Placental pericyte (primary cell): Measurements from ENCODE around the gene ARL6IP4. TPM values are rescaled to one million over a fixed set of nuclear protein-coding genes. Genes with fewer than 3 reads are reported as not detected.

Source experiments
- small RNA-seq: library from RNA; depleted of rRNA; stranded (forward); fragments of <200 nt; gene quantifications from one replicate; pipeline ENCODE3, GENCODE V24; 2012; ENCODE audit warnings: low replicate concordance
- total RNA-seq: library from RNA; depleted of rRNA; stranded (reverse); fragments of >200 nt; gene quantifications from 2 replicates; pipeline ENCODE4 v1.2.3, GENCODE V29; 2012

ARL6IP4 gene
- 104 and 175 TPM in 2 replicates for total RNA-seq

DNA sequence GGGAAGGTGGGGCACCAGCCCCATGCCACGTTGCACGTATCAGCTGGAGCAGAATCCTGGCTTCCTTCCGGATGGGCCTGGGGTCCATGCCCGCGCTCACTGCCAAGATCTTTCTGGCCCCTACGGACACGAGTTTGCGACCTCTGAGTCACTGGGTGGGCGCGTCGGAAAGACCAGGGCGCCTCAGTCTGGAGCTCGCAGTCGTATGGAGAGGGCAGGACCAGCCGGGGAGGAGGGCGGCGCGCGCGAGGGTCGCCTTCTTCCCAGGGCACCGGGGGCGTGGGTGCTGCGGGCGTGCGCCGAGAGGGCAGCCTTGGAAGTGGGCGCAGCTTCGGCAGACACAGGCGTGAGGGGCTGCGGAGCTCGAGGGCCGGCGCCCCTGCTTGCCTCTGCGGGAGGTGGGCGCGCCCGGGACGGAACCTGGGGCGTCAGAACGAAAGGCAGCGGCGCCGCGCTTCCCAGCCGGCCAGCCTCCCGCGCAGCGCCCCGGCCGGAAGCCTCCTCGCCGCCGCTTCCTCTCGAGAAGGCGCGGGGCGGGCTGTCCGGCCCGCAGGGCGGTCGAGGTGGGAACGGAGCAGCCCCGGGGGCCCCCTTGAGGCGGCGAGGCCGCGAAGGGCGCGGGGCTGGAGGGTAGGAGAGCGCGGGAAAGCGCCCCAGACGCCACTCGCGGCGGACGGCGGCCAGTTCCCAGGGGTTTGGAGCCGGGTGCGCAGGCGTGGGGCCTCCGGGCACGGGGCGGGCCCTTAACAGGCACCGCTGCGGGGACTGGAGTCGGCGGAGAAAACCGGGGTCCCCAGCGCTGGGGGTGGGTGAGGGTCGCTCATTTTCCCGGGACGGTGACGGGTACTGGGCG lies at the start of gene ARL6IP4:
Gene ARL6IP4 (plus strand): TSS at position 499 of the 853 bp plus-strand sequence. CDS start 459 bp downstream, outside the sequence.

DNA sequence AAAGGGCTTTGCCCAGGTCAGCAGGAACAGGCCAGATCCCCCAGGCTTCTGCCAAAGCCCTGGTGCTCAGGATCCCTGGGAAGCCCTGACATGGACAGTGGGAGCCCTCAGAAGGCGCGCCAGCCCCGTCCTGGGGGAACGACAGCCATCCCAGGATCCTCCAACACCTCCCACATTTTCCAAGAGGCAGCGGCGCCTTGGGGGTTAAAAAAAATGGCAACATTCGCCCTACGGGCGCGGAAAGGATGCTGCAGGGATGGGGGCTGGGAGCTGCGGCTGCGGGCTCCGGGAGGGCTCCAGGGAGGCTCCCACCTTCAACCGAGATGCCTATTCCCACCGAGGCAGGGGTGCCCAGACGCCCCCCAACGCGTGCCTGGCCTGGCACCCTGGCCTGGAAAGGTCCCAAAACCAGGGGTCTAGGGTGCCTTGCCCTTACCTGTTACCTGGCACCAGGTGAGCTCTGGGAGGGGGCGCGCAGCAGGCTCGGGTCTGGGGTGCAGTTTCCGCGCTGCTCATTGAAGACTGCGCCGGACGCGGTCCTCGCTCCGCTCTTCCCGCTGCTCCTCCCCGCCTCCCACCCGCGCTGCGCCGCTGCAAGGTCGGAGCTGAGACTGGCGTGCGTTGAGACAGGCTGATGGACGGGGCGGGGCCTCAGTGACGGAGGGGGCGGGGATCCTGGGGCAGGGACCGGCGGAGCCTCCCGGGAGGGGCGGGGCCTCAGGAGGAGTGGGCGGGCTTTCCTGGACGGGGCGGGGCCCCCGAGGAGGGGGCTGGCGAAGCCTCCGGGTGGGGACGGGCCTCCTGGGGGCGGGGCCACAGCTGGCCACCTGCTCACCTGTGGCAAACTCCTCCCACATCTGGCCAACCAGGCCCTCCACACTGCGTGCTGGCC lies 14.4 kb upstream of the ARL6IP4 start, which contains the start of gene ABCB9:
Gene ABCB9 (minus strand): TSS at position 613 of the 892 bp plus-strand sequence. CDS start 6,228 bp downstream, outside the sequence.

DNA sequence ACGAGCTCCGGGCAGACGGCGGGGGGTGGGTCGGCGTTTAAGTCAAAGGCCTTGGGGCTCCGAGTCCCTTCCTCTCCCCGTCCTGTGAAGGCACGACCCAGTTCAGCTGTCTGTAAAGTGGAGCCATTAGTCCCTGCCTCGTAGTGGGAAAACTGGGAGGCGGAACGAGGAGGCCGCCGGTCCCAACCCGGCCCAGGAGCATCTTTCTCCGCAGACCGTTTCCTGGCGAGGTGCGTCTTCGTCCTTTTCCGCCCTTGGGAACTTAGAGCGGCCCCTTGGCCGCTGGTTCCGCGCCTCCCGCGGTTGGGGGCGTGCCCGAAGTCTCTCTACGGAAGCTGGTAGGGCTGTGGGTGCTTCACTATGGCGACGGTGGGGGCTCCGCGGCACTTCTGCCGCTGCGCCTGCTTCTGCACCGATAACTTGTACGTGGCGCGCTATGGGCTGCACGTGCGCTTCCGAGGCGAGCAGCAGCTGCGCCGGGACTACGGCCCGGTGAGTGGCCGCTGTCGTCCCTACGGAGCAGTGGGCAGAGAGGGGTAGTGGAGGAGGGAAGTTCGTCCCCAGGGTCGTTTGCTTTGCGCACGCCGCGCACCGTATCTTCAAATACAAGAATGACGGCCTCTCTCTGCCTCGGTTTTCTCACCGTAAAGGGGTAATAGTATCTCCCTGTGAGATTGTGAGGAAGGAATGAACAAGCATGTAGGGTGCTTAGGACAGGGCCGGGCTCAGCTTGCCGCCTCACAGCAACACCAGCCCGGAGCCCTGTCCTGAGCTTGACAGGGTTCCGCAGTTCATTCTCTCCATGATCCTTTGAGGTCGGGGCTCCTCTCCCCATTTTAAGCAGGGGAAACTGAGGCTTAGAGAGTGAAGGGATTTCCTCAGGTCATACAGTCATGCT lies 5.3 kb upstream of the ARL6IP4 start, which contains the start of gene OGFOD2:
Gene OGFOD2 (plus strand): TSS at position 353 of the 898 bp plus-strand sequence. CDS start 8 bp downstream, at position 361.

Small RNAs within 50 kb of the gene (small RNA-seq; reads per million reads assigned to genes)
- gene ARL6IP4 = not detected
- not detected for gene MIR4304

Other genes with a start within 250 kb of the ARL6IP4 start
- gene HCAR1, start 249.8 kb upstream of the ARL6IP4 start, total RNA-seq = 0.66 and 0.72 TPM in 2 replicates
- 39.6 and 54.7 TPM in 2 replicates for gene DENR, start 227.9 kb upstream of the ARL6IP4 start, total RNA-seq
- gene CCDC62, start 206.1 kb upstream of the ARL6IP4 start, total RNA-seq = 0.57 and 1.3 TPM in 2 replicates
- gene HIP1R, start 145.2 kb upstream of the ARL6IP4 start, total RNA-seq = 9.6 and 15.6 TPM in 2 replicates
- gene VPS37B, start 84.6 kb upstream of the ARL6IP4 start, total RNA-seq = 26.0 and 32.1 TPM in 2 replicates
- gene ABCB9, start 14.2 kb upstream of the ARL6IP4 start, total RNA-seq = 7.0 and 13.7 TPM in 2 replicates
- 12.7 and 17.3 TPM in 2 replicates for gene OGFOD2, start 5.4 kb upstream of the ARL6IP4 start, total RNA-seq
- 4.6 and 5.7 TPM in 2 replicates for gene PITPNM2, start 170.4 kb downstream of the ARL6IP4 start, total RNA-seq